Epithelial cell of esophagus (primary cell): ENCODE measurements around the gene BPIFA3.

Experiments
- DNase-seq: peaks from one replicate; pipeline ENCODE4 v3.0.0; 2010; ENCODE audit warnings: low read depth
- H3K4me3 ChIP-seq: 2 replicates; pipeline ENCODE4 v1.5.1; 2011; ENCODE audit warnings: mild to moderate bottlenecking, low read length, control low read depth
- TF ChIP-seq, protein P1 (sequence below): IDR thresholded peaks from 2 replicates; pipeline ENCODE4 v1.5.1; 2011; ENCODE audit warnings: low read depth, mild to moderate bottlenecking, low read length, control low read depth, inconsistent platforms; ENCODE audit not compliant: insufficient read depth; ENCODE audit errors: missing control alignments

Gene BPIFA3

GRCh38 chr20:33239979-33240736 lies 23.0 kb downstream of the BPIFA3 start:
- TF ChIP-seq, protein P1, sequence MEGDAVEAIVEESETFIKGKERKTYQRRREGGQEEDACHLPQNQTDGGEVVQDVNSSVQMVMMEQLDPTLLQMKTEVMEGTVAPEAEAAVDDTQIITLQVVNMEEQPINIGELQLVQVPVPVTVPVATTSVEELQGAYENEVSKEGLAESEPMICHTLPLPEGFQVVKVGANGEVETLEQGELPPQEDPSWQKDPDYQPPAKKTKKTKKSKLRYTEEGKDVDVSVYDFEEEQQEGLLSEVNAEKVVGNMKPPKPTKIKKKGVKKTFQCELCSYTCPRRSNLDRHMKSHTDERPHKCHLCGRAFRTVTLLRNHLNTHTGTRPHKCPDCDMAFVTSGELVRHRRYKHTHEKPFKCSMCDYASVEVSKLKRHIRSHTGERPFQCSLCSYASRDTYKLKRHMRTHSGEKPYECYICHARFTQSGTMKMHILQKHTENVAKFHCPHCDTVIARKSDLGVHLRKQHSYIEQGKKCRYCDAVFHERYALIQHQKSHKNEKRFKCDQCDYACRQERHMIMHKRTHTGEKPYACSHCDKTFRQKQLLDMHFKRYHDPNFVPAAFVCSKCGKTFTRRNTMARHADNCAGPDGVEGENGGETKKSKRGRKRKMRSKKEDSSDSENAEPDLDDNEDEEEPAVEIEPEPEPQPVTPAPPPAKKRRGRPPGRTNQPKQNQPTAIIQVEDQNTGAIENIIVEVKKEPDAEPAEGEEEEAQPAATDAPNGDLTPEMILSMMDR: no peak
- no peak for DNase-seq
- H3K4me3 ChIP-seq: no peak overlapping the region

DNA sequence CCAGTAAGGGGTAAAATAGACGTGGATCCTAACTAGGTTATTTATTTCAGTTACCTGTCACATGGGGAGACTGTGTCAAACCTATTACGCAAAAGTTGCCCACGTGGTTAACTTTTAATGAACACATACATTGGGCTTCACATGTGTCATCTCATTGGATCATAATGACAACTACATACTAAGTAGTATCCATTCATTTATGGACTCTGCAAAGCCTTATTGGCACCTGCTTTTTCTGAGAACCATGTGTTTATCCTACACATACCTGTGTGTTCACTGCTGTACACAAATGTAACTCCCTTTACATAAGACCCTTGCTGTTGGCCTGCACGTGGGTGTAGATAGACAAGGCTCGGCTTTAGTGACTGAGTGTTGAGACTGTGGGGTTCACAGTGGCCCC lies 23.8 kb downstream of the BPIFA3 start:
- DNase-seq: no peak
- H3K4me3 ChIP-seq: no peak overlapping the region
- TF ChIP-seq, protein P1: no peak

GRCh38 chr20:33242319-33243100 lies 25.4 kb downstream of the BPIFA3 start:
- TF ChIP-seq, protein P1: no peak
- no peak overlapping the region for H3K4me3 ChIP-seq
- DNase-seq: no peak

DNA sequence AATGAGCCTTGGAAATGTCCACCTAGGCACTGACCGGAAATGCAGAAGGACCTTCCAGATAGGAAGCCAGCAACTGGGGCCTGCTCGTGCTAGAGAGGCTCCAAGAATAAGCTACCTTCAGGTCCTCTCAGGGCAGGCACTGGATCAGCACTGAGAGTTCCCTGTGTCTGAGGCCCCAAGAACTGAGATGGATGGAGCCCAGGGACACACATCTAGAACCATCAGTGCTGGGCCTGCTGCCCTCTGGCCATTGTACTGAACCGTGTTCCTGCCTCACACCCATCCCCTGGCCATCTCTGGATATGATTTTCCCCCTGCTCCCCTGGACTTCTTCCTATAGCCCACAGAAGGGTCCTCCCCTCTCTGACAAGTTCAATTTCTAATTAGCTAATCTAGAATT lies 28.9 kb downstream of the BPIFA3 start:
- H3K4me3 ChIP-seq: no peak overlapping the region
- DNase-seq: no peak
- TF ChIP-seq, protein P1: no peak

- no peak overlapping the region for H3K4me3 ChIP-seq
- DNase-seq: no peak
- TF ChIP-seq, protein P1: no peak
Observed at GRCh38 chr20:33249456-33249855, 32.3 kb downstream of the BPIFA3 start.

DNA sequence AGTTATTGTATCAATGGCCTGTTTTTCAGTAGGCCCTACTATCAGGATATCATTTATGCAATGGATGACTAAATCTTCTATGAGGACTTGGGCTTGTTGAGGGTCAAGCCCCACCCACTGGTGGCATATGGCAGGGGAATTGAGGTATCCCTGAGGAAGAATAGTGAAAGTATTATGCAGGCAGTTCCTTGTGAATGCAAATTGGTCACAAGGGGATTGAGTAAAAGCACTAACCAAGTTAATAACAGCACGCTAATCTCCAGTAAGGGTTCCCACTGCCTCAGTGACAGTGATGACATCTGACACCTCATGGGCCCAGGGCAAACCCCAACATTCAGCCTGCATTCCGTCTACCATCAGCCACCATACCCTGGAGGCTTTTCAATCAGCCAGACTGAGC lies 33.5 kb downstream of the BPIFA3 start:
- no peak for DNase-seq
- TF ChIP-seq, protein P1: no peak
- no peak overlapping the region for H3K4me3 ChIP-seq
